GM21526 (cell line): Measurements from ENCODE around the gene PTPRD.

Source experiments
- ATAC-seq: cut with Tn5 transposase; IDR thresholded peaks from one replicate; pipeline ENCODE4 v1.9.1; 2021; ENCODE audit warnings: moderate library complexity; ENCODE audit not compliant: unreplicated experiment, low FRiP score

PTPRD gene

GRCh38 chr9:8895106-8895860, 1717.5 kb downstream of the PTPRD start:
- no peak for ATAC-seq

- ATAC-seq, result no peak
Measured at GRCh38 chr9:8890695-8891094, 1722.1 kb downstream of the PTPRD start.

DNA sequence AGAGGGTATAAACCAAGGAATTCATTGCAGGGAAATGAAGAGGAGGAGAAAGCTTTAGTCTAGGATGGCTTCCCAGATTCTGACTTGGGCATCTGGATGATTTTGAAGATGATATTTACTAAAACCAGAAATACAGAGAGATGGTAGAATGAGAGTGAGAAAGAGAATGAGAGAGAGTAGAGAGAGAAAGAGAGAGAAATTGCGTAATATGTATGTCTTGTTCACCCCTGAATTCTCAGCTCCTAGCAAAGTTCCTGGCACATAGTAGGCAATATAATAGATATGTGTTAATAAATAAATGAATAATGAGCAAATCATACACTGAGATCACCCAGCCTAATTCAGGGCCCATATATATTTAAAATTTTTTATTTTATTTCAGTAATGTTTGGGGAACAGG, 1723.7 kb downstream of the PTPRD start:
- no peak for ATAC-seq

GRCh38 chr9:8888591-8888990, 1724.2 kb downstream of the PTPRD start:
- no peak for ATAC-seq

GRCh38 chr9:8887369-8887768, 1725.4 kb downstream of the PTPRD start:
- no peak for ATAC-seq

DNA sequence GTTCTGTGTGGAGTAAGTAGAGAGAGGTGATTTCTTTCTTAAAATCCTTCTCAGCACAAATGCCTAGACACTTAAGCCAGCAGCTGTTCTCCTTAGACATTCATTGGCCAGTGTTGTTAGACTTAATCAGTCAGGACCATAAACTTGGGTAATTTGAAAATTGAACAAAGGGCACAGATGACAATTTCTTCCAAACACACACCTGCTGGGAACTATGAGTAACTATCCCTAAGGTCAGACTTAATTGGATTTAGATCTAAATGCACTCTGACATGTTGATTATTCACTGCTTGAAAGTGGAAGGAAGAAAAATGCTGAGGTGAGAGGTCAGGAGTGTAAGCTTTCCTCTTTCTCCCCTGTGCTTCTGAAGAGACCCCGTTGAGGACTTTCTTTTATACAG, 1729.5 kb downstream of the PTPRD start:
- no peak for ATAC-seq

- ATAC-seq, result no peak
Measured at GRCh38 chr9:8880060-8880459, 1732.7 kb downstream of the PTPRD start.

- ATAC-seq, result no peak
Measured at GRCh38 chr9:8879284-8879683, 1733.5 kb downstream of the PTPRD start.

DNA sequence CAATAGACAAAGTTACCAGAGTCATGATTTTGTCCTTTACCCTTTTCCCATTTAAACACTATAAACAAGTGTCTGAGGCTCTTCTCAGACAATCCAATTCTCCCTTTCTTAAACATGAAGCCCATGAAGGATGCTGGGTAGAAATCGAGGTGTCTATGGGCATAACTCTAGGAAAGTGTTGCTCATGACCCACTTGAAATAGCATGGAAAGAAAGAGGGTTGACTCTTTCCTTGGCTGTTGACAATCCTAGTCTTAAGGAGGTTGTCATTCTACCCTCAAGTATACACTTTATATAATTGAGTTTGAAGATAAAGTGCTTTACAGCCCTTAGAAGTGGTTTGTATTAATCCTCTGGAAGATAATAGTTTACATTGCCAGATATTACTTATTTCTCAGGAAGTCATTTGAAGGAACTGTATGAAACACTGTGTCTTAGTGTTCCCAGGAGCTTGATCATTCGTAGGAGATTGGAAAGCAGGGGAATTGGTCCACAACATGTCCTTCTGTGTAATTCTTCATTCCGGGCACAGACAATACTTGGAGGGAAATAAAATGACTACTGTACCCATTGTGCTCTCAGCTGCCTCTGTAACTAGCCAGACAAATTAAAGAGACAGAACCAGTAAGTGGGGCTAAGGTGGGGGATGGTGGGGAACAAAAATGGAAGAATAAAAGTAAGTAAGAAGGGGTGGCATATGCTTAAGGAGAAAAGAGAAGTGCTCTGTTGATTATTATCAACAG, 1734.9 kb downstream of the PTPRD start:
- ATAC-seq, result no peak

GRCh38 chr9:8876303-8876702, 1736.5 kb downstream of the PTPRD start:
- ATAC-seq, result no peak

DNA sequence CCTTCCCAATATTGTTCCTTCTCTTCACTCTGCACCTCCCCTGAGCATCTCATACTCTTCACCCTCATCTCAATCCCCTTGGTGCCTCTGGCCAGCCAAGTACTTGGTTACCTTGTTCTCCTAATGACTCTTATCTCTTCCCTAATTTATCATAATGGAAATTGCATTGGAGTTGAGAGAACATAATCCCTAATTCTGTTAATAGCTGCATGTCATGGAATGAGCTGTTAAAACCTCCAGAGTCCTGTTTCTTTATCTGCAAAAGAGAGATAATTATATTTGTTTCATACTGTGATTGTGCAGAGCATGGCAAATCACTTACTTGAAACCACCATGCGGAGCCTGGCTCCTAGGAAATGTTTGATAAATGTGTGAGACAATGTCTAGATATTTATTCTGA, 1738.3 kb downstream of the PTPRD start:
- ATAC-seq, result no peak

GRCh38 chr9:8872802-8873201, 1740.0 kb downstream of the PTPRD start:
- no peak for ATAC-seq

GRCh38 chr9:8871796-8872445, 1740.9 kb downstream of the PTPRD start:
- ATAC-seq, result no peak

DNA sequence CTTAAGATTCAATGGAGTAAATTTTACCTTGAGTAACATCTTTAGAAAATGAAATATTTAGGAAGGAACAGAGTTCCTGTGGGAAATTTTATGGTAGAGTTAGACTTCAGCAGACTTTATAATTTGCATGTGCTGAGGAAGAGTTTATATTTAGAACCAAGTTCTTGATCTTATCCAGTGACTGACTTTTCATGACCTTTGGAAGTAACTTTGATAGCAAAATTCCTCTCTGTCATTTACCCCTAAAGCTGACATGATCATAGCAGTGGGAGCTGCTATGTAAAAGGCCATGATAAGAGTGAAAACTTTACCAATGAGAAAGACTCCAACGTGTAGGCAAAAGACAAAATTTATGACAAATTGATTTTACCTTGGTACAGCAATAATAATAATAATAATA, 1741.4 kb downstream of the PTPRD start:
- ATAC-seq, result no peak

DNA sequence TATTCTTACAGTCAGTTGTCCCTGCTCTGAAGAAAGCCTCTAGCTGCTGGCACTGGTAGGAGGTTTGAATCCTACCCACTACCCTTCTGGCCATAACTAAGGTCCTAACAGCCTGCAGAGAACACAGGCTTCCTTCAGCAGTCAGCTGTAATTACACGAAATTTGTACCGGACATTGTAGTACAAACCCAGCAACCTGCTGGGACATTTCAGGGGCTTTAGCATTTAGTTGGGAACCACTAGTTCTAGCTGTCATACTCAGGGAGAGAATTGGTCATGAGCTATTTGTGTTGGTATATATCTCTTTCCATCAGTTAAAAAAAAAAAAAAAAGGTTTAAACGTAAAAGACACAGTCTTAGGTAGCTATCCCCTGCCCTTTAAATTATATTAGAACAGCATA, 1743.0 kb downstream of the PTPRD start:
- ATAC-seq, result no peak

DNA sequence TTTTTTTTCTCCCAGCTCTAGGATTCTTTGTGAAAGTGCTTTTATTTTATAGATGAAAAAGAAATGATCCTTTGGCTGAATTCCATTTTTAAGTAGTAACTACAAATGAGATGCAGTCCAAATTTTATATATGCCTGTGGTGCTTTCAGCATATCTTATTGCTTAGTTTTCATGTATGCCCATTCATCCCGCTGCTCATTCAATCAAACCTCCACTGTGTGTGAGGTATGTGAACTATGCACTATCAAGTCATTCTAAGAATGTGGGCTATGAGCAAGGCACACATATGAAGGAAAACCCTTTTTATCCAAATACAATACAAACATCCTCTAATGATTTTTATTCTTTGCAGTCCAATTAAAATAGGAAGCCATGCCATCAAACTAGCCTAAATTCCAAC, 1744.2 kb downstream of the PTPRD start:
- no peak for ATAC-seq

- ATAC-seq, result no peak
Measured at GRCh38 chr9:8867148-8867547, 1745.7 kb downstream of the PTPRD start.

- no peak for ATAC-seq
Measured at GRCh38 chr9:8864545-8864896, 1748.3 kb downstream of the PTPRD start.

- ATAC-seq, result no peak
Measured at GRCh38 chr9:8863886-8864544, 1748.8 kb downstream of the PTPRD start.

- ATAC-seq, result no peak
Measured at GRCh38 chr9:8863069-8863468, 1749.7 kb downstream of the PTPRD start.

GRCh38 chr9:8860925-8861324, 1751.9 kb downstream of the PTPRD start:
- no peak for ATAC-seq
